Measurements from ENCODE around the gene UQCRC1.
A peak's percentile ranks its signal among the peaks of the same experiment; 100 is the strongest.

UQCRC1 gene

GRCh38 chr3:48609088-48610005, at the start of gene UQCRC1:
TSS of gene UQCRC1 (minus strand) at chr3:48609646. CDS start at chr3:48609620, 26 bp downstream.
- DNase-seq (ENCODE audit: low read depth): peak; percentile 82

- no peak for DNase-seq (ENCODE audit: low read depth)
Measured at GRCh38 chr3:48656841-48657281, 47.4 kb upstream of the UQCRC1 start.

- no peak for DNase-seq (ENCODE audit: low read depth)
Measured at GRCh38 chr3:48656061-48656840, 46.8 kb upstream of the UQCRC1 start.

GRCh38 chr3:48655606-48656005, 46.2 kb upstream of the UQCRC1 start:
- no peak for DNase-seq (ENCODE audit: low read depth)

- DNase-seq (ENCODE audit: low read depth): no peak
Measured at GRCh38 chr3:48655063-48655462, 45.6 kb upstream of the UQCRC1 start.

- no peak for DNase-seq (ENCODE audit: low read depth)
Measured at GRCh38 chr3:48652923-48653715, 43.7 kb upstream of the UQCRC1 start.

GRCh38 chr3:48651771-48652170, 42.3 kb upstream of the UQCRC1 start:
- no peak for DNase-seq (ENCODE audit: low read depth)

GRCh38 chr3:48650723-48651122, 41.3 kb upstream of the UQCRC1 start:
- DNase-seq (ENCODE audit: low read depth): no peak

- no peak for DNase-seq (ENCODE audit: low read depth)
Measured at GRCh38 chr3:48648188-48648850, 38.9 kb upstream of the UQCRC1 start.

GRCh38 chr3:48647714-48648113, 38.3 kb upstream of the UQCRC1 start:
- no peak for DNase-seq (ENCODE audit: low read depth)

GRCh38 chr3:48644898-48645760, 35.7 kb upstream of the UQCRC1 start:
- DNase-seq (ENCODE audit: low read depth): no peak

- DNase-seq (ENCODE audit: low read depth): no peak
Measured at GRCh38 chr3:48642605-48643004, 33.2 kb upstream of the UQCRC1 start.

GRCh38 chr3:48641396-48641795, 31.9 kb upstream of the UQCRC1 start:
- no peak for DNase-seq (ENCODE audit: low read depth)

GRCh38 chr3:48639944-48640606, 30.6 kb upstream of the UQCRC1 start:
- DNase-seq (ENCODE audit: low read depth): no peak

GRCh38 chr3:48637305-48637704, 27.9 kb upstream of the UQCRC1 start:
- no peak for DNase-seq (ENCODE audit: low read depth)

GRCh38 chr3:48636149-48636655, 26.8 kb upstream of the UQCRC1 start:
- no peak for DNase-seq (ENCODE audit: low read depth)

GRCh38 chr3:48635222-48636021, 26.0 kb upstream of the UQCRC1 start, which contains the start of gene SLC26A6:
TSS of gene SLC26A6 (minus strand) at chr3:48635461. CDS start at chr3:48635393, 68 bp downstream.
- peak; percentile 95 for DNase-seq (ENCODE audit: low read depth)

- DNase-seq (ENCODE audit: low read depth): peak; percentile 21
Measured at GRCh38 chr3:48634661-48635221, 25.3 kb upstream of the UQCRC1 start.
